WTC11 (cell line): ENCODE data around the gene PLD5. TPM values are rescaled to one million over a fixed set of nuclear protein-coding genes. Genes with fewer than 3 reads are reported as not detected.

ENCODE experiments used
- ATAC-seq: fragments of 200-7000 bp; cut with Tn5 transposase; 2 replicates; pipeline ENCODE4 v1.10.0; 2021; ENCODE audit warnings: mild to moderate bottlenecking, moderate library complexity
- CTCF ChIA-PET: fragments of 300-600 bp; sonication (Branson Sonifier 250); formaldehyde crosslinking; loops from one replicate; lab custom pipeline; 2021; ENCODE audit warnings: antibody characterized with exemption; lab: Charles Lee
- POLR2A ChIA-PET: fragments of 350-600 bp; sonication (Branson Sonifier 250); formaldehyde crosslinking; loops from one replicate; lab custom pipeline; 2021; ENCODE audit warnings: antibody characterized with exemption; lab: Charles Lee
- DNase-seq: peaks from one replicate; pipeline ENCODE4 v3.0.0; 2021; ENCODE audit warnings: low spot score
- H3K27ac Mint-ChIP-seq: 2 replicates; pipeline ENCODE4 v1.8.0; 2021; ENCODE audit warnings: mixed read lengths
- H3K27me3 Mint-ChIP-seq: 2 replicates; pipeline ENCODE4 v1.8.0; 2021; ENCODE audit warnings: low read depth, mild to moderate bottlenecking, moderate library complexity, mixed read lengths
- H3K36me3 Mint-ChIP-seq: 2 replicates; pipeline ENCODE4 v1.8.0; 2021; ENCODE audit warnings: mixed read lengths
- H3K4me1 Mint-ChIP-seq: 2 replicates; pipeline ENCODE4 v1.8.0; 2022; ENCODE audit warnings: mixed read lengths
- H3K4me3 Mint-ChIP-seq: 2 replicates; pipeline ENCODE4 v1.8.0; 2021; ENCODE audit warnings: mild to moderate bottlenecking, moderate library complexity, mixed read lengths
- H3K9me3 Mint-ChIP-seq: 2 replicates; pipeline ENCODE4 v1.8.0; 2021; ENCODE audit warnings: mixed read lengths
- ATF1 ChIP-seq: sonication (generic); formaldehyde crosslinking; IDR thresholded peaks from 2 replicates; pipeline ENCODE4 v1.8.1; 2023; ENCODE audit warnings: mild to moderate bottlenecking, moderate library complexity, missing genetic modification reagents
- ELF4 ChIP-seq: sonication (generic); formaldehyde crosslinking; IDR thresholded peaks from 2 replicates; pipeline ENCODE4 v1.8.1; 2022; ENCODE audit warnings: low read depth, mild to moderate bottlenecking, moderate library complexity, missing genetic modification reagents
- ESRRA ChIP-seq: sonication (generic); formaldehyde crosslinking; IDR thresholded peaks from 2 replicates; pipeline ENCODE4 v1.8.1; 2022; ENCODE audit warnings: mild to moderate bottlenecking, missing genetic modification reagents, borderline replicate concordance
- FOXP1 ChIP-seq: sonication (generic); formaldehyde crosslinking; IDR thresholded peaks from 2 replicates; pipeline ENCODE4 v1.8.0; 2022; ENCODE audit warnings: missing genetic modification reagents, mild to moderate bottlenecking, moderate library complexity, borderline replicate concordance
- GRHL2 ChIP-seq: fragments of 250-450 bp; sonication (Bioruptor Pico); IDR thresholded peaks from 2 replicates; pipeline ENCODE4 v1.8.0; 2022; ENCODE audit warnings: mild to moderate bottlenecking, moderate library complexity; ENCODE audit not compliant: insufficient replicate concordance, severe bottlenecking
- GTF2I ChIP-seq: fragments of 250-450 bp; sonication (Bioruptor Pico); conservative IDR thresholded peaks from 2 replicates; pipeline ENCODE4 v1.4.0; 2021; ENCODE audit warnings: mild to moderate bottlenecking
- IRF2 ChIP-seq: sonication (generic); formaldehyde crosslinking; IDR thresholded peaks from 2 replicates; pipeline ENCODE4 v1.8.0; 2022; ENCODE audit warnings: low read depth, missing genetic modification reagents, borderline replicate concordance
- NFYB ChIP-seq: sonication (generic); formaldehyde crosslinking; conservative IDR thresholded peaks from 2 replicates; pipeline ENCODE4 v1.8.0; 2022; ENCODE audit warnings: low read depth, missing genetic modification reagents
- NR3C1 ChIP-seq: sonication (generic); formaldehyde crosslinking; conservative IDR thresholded peaks from 2 replicates; pipeline ENCODE4 v1.8.1; 2023; ENCODE audit warnings: low read depth, mild to moderate bottlenecking, missing genetic modification reagents
- SMAD3 ChIP-seq: sonication (generic); formaldehyde crosslinking; IDR thresholded peaks from 2 replicates; pipeline ENCODE4 v1.8.0; 2022; ENCODE audit warnings: missing genetic modification reagents, mild to moderate bottlenecking, borderline replicate concordance
- TCF7 ChIP-seq: sonication (generic); formaldehyde crosslinking; IDR thresholded peaks from 2 replicates; pipeline ENCODE4 v1.8.0; 2022; ENCODE audit warnings: mild to moderate bottlenecking, low read depth, missing genetic modification reagents, moderate library complexity
- TP53 ChIP-seq: sonication (generic); formaldehyde crosslinking; IDR thresholded peaks from 2 replicates; pipeline ENCODE4 v1.8.1; 2023; ENCODE audit warnings: mild to moderate bottlenecking, missing genetic modification reagents
- ZNF121 ChIP-seq: sonication (generic); formaldehyde crosslinking; IDR thresholded peaks from 2 replicates; pipeline ENCODE4 v1.8.0; 2023; ENCODE audit warnings: missing genetic modification reagents
- ZNF232 ChIP-seq: sonication (generic); formaldehyde crosslinking; IDR thresholded peaks from 2 replicates; pipeline ENCODE4 v1.8.0; 2022; ENCODE audit warnings: mild to moderate bottlenecking, missing genetic modification reagents
- ZNF317 ChIP-seq: sonication (generic); formaldehyde crosslinking; IDR thresholded peaks from 2 replicates; pipeline ENCODE4 v1.8.1; 2023; ENCODE audit warnings: low read depth, mild to moderate bottlenecking, moderate library complexity, missing genetic modification reagents, borderline replicate concordance
- ZNF396 ChIP-seq: fragments of 250-450 bp; sonication (Bioruptor Pico); IDR thresholded peaks from 2 replicates; pipeline ENCODE4 v1.8.0; 2021; ENCODE audit warnings: mild to moderate bottlenecking, moderate library complexity, borderline replicate concordance
- ZNF425 ChIP-seq: fragments of 250-450 bp; sonication (Bioruptor Pico); conservative IDR thresholded peaks from 2 replicates; pipeline ENCODE4 v1.9.0; 2021; ENCODE audit warnings: mild to moderate bottlenecking
- total RNA-seq: library from RNA; stranded (reverse); gene quantifications from 3 replicates; pipeline ENCODE4 v1.2.3, GENCODE V29; 2021
- TF ChIP-seq, protein P1 (sequence below): sonication (generic); formaldehyde crosslinking; IDR thresholded peaks from 2 replicates; pipeline ENCODE4 v1.8.1; 2023; ENCODE audit warnings: mild to moderate bottlenecking, missing genetic modification reagents
- TF ChIP-seq, protein P2 (sequence below): sonication (generic); formaldehyde crosslinking; IDR thresholded peaks from 2 replicates; pipeline ENCODE4 v1.8.1; 2023; ENCODE audit warnings: mild to moderate bottlenecking, moderate library complexity, missing genetic modification reagents
- TF ChIP-seq, protein P3 (sequence below): sonication (generic); formaldehyde crosslinking; conservative IDR thresholded peaks from 2 replicates; pipeline ENCODE4 v1.8.1; 2022; ENCODE audit warnings: mild to moderate bottlenecking, missing genetic modification reagents

The PLD5 gene
- total RNA-seq, 1 experiment from 2014 or later: 6.4 TPM

- no peak overlapping the region for H3K4me3 Mint-ChIP-seq
- ChIA-PET CTCF (no interaction called here), POLR2A (no interaction called here)
- no peaks in the 10 kb centered on the region for H3K27me3 Mint-ChIP-seq
- H3K27ac Mint-ChIP-seq: no peak overlapping the region
- no peak for DNase-seq
- ATAC-seq: no peak
- no peaks in the 10 kb centered on the region for H3K9me3 Mint-ChIP-seq
- H3K36me3 Mint-ChIP-seq: no peaks in the 10 kb centered on the region
- H3K4me1 Mint-ChIP-seq: peaks cover 34% of the 10 kb centered on the region
- TF ChIP-seq ZNF232 (CRISPR knock-in tag) (no peak), FOXP1 (CRISPR knock-in tag) (no peak), ZNF121 (no peak), TP53 (CRISPR knock-in tag) (no peak), ATF1 (CRISPR knock-in tag) (no peak), ELF4 (no peak), IRF2 (no peak), NR3C1 (CRISPR knock-in tag) (no peak), SMAD3 (CRISPR knock-in tag) (no peak), NFYB (no peak), GRHL2 (CRISPR knock-in tag) (no peak), TCF7 (no peak), ZNF396 (no peak), ZNF317 (CRISPR knock-in tag) (no peak), GTF2I (CRISPR knock-in tag) (no peak)
- TF ChIP-seq, protein P1, sequence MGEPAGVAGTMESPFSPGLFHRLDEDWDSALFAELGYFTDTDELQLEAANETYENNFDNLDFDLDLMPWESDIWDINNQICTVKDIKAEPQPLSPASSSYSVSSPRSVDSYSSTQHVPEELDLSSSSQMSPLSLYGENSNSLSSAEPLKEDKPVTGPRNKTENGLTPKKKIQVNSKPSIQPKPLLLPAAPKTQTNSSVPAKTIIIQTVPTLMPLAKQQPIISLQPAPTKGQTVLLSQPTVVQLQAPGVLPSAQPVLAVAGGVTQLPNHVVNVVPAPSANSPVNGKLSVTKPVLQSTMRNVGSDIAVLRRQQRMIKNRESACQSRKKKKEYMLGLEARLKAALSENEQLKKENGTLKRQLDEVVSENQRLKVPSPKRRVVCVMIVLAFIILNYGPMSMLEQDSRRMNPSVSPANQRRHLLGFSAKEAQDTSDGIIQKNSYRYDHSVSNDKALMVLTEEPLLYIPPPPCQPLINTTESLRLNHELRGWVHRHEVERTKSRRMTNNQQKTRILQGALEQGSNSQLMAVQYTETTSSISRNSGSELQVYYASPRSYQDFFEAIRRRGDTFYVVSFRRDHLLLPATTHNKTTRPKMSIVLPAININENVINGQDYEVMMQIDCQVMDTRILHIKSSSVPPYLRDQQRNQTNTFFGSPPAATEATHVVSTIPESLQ: no peak
- TF ChIP-seq, all 79 proteins: peak for 0
Observed at GRCh38 chr1:242089911-242090310, 434.6 kb downstream of the PLD5 start.

DNA sequence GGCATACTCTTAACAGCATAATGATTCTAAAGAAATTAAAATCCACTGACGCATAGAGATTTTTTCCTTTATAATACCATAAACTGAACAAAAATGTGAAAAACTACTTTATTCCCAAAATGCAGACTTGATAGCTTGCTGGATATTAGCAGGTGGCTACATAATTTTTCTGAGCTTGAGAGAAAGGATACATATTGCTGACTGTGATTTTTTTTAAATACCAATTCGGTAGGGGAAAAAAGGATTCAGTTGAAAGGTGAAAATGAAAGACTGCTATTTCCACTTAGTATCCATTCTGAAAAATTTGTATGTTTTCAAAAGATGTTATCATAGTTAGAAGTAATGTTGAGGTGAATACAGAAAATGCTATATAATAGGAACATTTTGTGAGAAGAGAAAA lies 435.6 kb downstream of the PLD5 start:
- ATAC-seq (no peak), DNase-seq (no peak)
- no peak overlapping the region for H3K27ac Mint-ChIP-seq
- no peak for TF ChIP-seq ATF1 (CRISPR knock-in tag)
- TF ChIP-seq, protein P2, sequence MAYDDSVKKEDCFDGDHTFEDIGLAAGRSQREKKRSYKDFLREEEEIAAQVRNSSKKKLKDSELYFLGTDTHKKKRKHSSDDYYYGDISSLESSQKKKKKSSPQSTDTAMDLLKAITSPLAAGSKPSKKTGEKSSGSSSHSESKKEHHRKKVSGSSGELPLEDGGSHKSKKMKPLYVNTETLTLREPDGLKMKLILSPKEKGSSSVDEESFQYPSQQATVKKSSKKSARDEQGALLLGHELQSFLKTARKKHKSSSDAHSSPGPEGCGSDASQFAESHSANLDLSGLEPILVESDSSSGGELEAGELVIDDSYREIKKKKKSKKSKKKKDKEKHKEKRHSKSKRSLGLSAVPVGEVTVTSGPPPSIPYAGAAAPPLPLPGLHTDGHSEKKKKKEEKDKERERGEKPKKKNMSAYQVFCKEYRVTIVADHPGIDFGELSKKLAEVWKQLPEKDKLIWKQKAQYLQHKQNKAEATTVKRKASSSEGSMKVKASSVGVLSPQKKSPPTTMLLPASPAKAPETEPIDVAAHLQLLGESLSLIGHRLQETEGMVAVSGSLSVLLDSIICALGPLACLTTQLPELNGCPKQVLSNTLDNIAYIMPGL (CRISPR knock-in tag): no peak
- TF ChIP-seq ZNF425 (CRISPR knock-in tag): no peak
- TF ChIP-seq, protein P3, sequence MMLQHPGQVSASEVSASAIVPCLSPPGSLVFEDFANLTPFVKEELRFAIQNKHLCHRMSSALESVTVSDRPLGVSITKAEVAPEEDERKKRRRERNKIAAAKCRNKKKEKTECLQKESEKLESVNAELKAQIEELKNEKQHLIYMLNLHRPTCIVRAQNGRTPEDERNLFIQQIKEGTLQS (CRISPR knock-in tag): no peak
- TF ChIP-seq ESRRA (CRISPR knock-in tag): no peak
- no peak for TF ChIP-seq ELF4
- H3K36me3 Mint-ChIP-seq: no peaks in the 10 kb centered on the region
- H3K4me3 Mint-ChIP-seq: no peak overlapping the region
- POLR2A ChIA-PET: no interaction called here
- no peaks in the 10 kb centered on the region for H3K9me3 Mint-ChIP-seq
- H3K27me3 Mint-ChIP-seq: no peaks in the 10 kb centered on the region
- CTCF ChIA-PET: interaction anchor here (1.2 kb wide), 1 partner anchor 90 kb away, joined by 4 read pairs; the partner anchor contains the start of gene MAP1LC3C
- H3K4me1 Mint-ChIP-seq: peaks cover 35% of the 10 kb centered on the region
